ENCODE results near the gene ZSWIM1. TPM values are rescaled to one million over a fixed set of nuclear protein-coding genes. Genes with fewer than 3 reads are reported as not detected.
A peak's percentile ranks its signal among the peaks of the same experiment; 100 is the strongest.

The ZSWIM1 gene
- total and polyA plus RNA-seq, 10 of the 15 experiments (the other 5 are each of a cell fraction or from before 2014, with no cell fraction given) = 2.4 to 16.0 (median 9.8) TPM

DNA sequence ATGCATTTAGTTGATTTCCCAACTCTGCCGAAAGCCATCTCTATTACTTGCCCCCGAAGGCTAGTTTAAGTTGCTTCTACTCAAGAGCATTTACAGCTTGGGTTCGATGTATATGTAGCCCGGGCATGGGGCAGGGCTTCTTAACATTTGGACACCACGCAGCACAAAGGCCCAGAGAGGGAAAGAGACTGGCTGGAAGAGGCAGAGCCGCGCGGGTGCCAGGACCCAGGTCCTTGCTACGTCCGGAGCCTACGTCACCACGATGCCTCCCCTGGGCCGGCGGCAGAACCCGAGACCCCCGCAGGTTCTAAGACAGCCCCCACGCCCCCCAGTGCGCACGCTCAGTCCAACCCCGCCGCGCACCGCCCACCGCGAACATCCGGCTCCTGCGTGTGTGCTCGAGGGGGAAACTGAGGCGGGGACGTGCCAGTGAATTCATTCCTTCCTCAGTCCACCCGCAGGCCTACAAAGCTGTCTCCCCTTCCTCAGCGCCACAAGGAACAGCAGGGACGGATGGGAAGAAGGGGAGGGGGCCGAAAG, 53.1 kb downstream of the ZSWIM1 start (continued):
- TF ChIP-seq, protein P1, sequence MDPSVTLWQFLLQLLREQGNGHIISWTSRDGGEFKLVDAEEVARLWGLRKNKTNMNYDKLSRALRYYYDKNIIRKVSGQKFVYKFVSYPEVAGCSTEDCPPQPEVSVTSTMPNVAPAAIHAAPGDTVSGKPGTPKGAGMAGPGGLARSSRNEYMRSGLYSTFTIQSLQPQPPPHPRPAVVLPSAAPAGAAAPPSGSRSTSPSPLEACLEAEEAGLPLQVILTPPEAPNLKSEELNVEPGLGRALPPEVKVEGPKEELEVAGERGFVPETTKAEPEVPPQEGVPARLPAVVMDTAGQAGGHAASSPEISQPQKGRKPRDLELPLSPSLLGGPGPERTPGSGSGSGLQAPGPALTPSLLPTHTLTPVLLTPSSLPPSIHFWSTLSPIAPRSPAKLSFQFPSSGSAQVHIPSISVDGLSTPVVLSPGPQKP (IDR thresholded peaks at IDR 0.05; ENCODE audit: low read depth, low read length) = 0 out of 2 replicates have a peak, but pooled peaks have one; percentile 49
- TF ChIP-seq, protein P2, sequence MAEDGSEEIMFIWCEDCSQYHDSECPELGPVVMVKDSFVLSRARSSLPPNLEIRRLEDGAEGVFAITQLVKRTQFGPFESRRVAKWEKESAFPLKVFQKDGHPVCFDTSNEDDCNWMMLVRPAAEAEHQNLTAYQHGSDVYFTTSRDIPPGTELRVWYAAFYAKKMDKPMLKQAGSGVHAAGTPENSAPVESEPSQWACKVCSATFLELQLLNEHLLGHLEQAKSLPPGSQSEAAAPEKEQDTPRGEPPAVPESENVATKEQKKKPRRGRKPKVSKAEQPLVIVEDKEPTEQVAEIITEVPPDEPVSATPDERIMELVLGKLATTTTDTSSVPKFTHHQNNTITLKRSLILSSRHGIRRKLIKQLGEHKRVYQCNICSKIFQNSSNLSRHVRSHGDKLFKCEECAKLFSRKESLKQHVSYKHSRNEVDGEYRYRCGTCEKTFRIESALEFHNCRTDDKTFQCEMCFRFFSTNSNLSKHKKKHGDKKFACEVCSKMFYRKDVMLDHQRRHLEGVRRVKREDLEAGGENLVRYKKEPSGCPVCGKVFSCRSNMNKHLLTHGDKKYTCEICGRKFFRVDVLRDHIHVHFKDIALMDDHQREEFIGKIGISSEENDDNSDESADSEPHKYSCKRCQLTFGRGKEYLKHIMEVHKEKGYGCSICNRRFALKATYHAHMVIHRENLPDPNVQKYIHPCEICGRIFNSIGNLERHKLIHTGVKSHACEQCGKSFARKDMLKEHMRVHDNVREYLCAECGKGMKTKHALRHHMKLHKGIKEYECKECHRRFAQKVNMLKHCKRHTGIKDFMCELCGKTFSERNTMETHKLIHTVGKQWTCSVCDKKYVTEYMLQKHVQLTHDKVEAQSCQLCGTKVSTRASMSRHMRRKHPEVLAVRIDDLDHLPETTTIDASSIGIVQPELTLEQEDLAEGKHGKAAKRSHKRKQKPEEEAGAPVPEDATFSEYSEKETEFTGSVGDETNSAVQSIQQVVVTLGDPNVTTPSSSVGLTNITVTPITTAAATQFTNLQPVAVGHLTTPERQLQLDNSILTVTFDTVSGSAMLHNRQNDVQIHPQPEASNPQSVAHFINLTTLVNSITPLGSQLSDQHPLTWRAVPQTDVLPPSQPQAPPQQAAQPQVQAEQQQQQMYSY (CRISPR knock-in tag; IDR thresholded peaks at IDR 0.05) = no peak
- TF ChIP-seq CHD4 (IDR thresholded peaks at IDR 0.05) (no peak), TBL1XR1 (IDR thresholded peaks at IDR 0.05; ENCODE audit: low read depth, low read length) (peak; percentile 43; the same call in 1 of the 2 replicates), MXI1 (IDR thresholded peaks at IDR 0.05; ENCODE audit: low read depth, low read length) (0 out of 2 replicates have a peak, but pooled peaks have one; percentile 1), NFXL1 (IDR thresholded peaks at IDR 0.05; ENCODE audit: borderline replicate concordance) (peak; percentile 56; the same call in 1 of the 2 replicates), ATF7 (IDR thresholded peaks at IDR 0.05; ENCODE audit: low read depth) (no peak), TAF1 (IDR thresholded peaks at IDR 0.05; ENCODE audit: borderline replicate concordance, low read depth, low read length) (no peak), SMARCA5 (IDR thresholded peaks at IDR 0.05) (peak; percentile 37; the same call in 1 of the 2 replicates), SIN3A (IDR thresholded peaks at IDR 0.05; ENCODE audit: low read depth, low read length) (0 out of 2 replicates have a peak, but pooled peaks have one; percentile 14), RB1 (IDR thresholded peaks at IDR 0.05; ENCODE audit: borderline replicate concordance) (no peak), YY1 (IDR thresholded peaks at IDR 0.05; ENCODE audit: low read depth, low read length) (no peak)
- TF ChIP-seq, protein P3, sequence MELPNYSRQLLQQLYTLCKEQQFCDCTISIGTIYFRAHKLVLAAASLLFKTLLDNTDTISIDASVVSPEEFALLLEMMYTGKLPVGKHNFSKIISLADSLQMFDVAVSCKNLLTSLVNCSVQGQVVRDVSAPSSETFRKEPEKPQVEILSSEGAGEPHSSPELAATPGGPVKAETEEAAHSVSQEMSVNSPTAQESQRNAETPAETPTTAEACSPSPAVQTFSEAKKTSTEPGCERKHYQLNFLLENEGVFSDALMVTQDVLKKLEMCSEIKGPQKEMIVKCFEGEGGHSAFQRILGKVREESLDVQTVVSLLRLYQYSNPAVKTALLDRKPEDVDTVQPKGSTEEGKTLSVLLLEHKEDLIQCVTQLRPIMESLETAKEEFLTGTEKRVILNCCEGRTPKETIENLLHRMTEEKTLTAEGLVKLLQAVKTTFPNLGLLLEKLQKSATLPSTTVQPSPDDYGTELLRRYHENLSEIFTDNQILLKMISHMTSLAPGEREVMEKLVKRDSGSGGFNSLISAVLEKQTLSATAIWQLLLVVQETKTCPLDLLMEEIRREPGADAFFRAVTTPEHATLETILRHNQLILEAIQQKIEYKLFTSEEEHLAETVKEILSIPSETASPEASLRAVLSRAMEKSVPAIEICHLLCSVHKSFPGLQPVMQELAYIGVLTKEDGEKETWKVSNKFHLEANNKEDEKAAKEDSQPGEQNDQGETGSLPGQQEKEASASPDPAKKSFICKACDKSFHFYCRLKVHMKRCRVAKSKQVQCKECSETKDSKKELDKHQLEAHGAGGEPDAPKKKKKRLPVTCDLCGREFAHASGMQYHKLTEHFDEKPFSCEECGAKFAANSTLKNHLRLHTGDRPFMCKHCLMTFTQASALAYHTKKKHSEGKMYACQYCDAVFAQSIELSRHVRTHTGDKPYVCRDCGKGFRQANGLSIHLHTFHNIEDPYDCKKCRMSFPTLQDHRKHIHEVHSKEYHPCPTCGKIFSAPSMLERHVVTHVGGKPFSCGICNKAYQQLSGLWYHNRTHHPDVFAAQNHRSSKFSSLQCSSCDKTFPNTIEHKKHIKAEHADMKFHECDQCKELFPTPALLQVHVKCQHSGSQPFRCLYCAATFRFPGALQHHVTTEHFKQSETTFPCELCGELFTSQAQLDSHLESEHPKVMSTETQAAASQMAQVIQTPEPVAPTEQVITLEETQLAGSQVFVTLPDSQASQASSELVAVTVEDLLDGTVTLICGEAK (IDR thresholded peaks at IDR 0.05; ENCODE audit: borderline replicate concordance) = 0 out of 2 replicates have a peak, but pooled peaks have one; percentile 19
- TF ChIP-seq, protein P4, sequence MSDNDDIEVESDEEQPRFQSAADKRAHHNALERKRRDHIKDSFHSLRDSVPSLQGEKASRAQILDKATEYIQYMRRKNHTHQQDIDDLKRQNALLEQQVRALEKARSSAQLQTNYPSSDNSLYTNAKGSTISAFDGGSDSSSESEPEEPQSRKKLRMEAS (IDR thresholded peaks at IDR 0.05; ENCODE audit: low read depth, low read length) = peak; percentile 33; the same call in 1 of the 2 replicates
- TF ChIP-seq, protein P5, sequence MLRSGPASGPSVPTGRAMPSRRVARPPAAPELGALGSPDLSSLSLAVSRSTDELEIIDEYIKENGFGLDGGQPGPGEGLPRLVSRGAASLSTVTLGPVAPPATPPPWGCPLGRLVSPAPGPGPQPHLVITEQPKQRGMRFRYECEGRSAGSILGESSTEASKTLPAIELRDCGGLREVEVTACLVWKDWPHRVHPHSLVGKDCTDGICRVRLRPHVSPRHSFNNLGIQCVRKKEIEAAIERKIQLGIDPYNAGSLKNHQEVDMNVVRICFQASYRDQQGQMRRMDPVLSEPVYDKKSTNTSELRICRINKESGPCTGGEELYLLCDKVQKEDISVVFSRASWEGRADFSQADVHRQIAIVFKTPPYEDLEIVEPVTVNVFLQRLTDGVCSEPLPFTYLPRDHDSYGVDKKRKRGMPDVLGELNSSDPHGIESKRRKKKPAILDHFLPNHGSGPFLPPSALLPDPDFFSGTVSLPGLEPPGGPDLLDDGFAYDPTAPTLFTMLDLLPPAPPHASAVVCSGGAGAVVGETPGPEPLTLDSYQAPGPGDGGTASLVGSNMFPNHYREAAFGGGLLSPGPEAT (IDR thresholded peaks at IDR 0.05; ENCODE audit: low read depth) = peak; percentile 42; the same call in 1 of the 2 replicates

Measured in GM12878 (cell line).